Loucy (cell line): ENCODE data around the gene SERP1.
A peak's percentile ranks its signal among the peaks of the same experiment; 100 is the strongest.

Experiments
- H2AFZ ChIP-seq: fragments of 200-600 bp; sonication (generic); 2 replicates; pipeline ENCODE4 v1.6.0; 2016; ENCODE audit warnings: antibody characterized with exemption, mild to moderate bottlenecking, low read length, moderate library complexity
- H3F3A ChIP-seq: fragments of 200-600 bp; 2 replicates; pipeline ENCODE4 v1.6.0; 2016; ENCODE audit warnings: antibody characterized with exemption, low read depth, mild to moderate bottlenecking
- H3K27me3 ChIP-seq: fragments of 200-600 bp; sonication (generic); 2 replicates; pipeline ENCODE4 v1.6.1; 2014; ENCODE audit warnings: low read length, mild to moderate bottlenecking; ENCODE audit not compliant: insufficient read depth, poor library complexity, severe bottlenecking
- H3K36me3 ChIP-seq: fragments of 200-600 bp; sonication (generic); 2 replicates; pipeline ENCODE4 v1.6.1; 2016; ENCODE audit warnings: low read length; ENCODE audit not compliant: insufficient read depth
- H3K4me1 ChIP-seq: fragments of 200-600 bp; sonication (generic); 2 replicates; pipeline ENCODE4 v1.5.1; 2014; ENCODE audit warnings: low read length, mild to moderate bottlenecking; ENCODE audit not compliant: insufficient read depth, poor library complexity, severe bottlenecking
- H3K4me2 ChIP-seq: fragments of 200-600 bp; sonication (generic); 2 replicates; pipeline ENCODE4 v1.6.0; 2014; ENCODE audit warnings: antibody characterized with exemption, low read length, low read depth, mild to moderate bottlenecking; ENCODE audit not compliant: poor library complexity, severe bottlenecking
- H3K4me3 ChIP-seq: fragments of 200-600 bp; sonication (generic); 2 replicates; pipeline ENCODE4 v1.5.1; 2014; ENCODE audit warnings: low read length, mild to moderate bottlenecking, mixed read lengths; ENCODE audit not compliant: poor library complexity, severe bottlenecking
- H3K79me2 ChIP-seq: fragments of 200-600 bp; sonication (generic); 2 replicates; pipeline ENCODE4 v1.6.1; 2014; ENCODE audit warnings: low read length; ENCODE audit not compliant: insufficient read depth
- H3K9ac ChIP-seq: fragments of 200-600 bp; sonication (generic); 2 replicates; pipeline ENCODE4 v1.6.0; 2014; ENCODE audit warnings: mild to moderate bottlenecking, low read depth, low read length, moderate library complexity; ENCODE audit not compliant: poor library complexity, severe bottlenecking
- H3K9me2 ChIP-seq: fragments of 200-600 bp; sonication (generic); replicated peaks from 2 replicates; pipeline ENCODE4 v1.6.1; 2016; ENCODE audit warnings: low read depth, low read length, mixed read lengths
- H3K9me3 ChIP-seq: fragments of 200-600 bp; sonication (generic); 2 replicates; pipeline ENCODE4 v1.6.1; 2014; ENCODE audit warnings: mild to moderate bottlenecking, antibody characterized with exemption, low read length, low read depth; ENCODE audit not compliant: insufficient read depth
- H4K20me1 ChIP-seq: fragments of 200-600 bp; sonication (generic); 2 replicates; pipeline ENCODE4 v1.6.0; 2014; ENCODE audit warnings: antibody characterized with exemption, low read length, mild to moderate bottlenecking; ENCODE audit not compliant: insufficient read depth, poor library complexity, severe bottlenecking
- CTCF ChIP-seq: fragments of 200-600 bp; sonication (generic); conservative IDR thresholded peaks from 2 replicates; pipeline ENCODE4 v1.5.1; 2014; ENCODE audit warnings: mild to moderate bottlenecking, antibody characterized with exemption, low read length
- EZH2phosphoT487 ChIP-seq: fragments of 200-600 bp; IDR thresholded peaks from 2 replicates; pipeline ENCODE4 v1.6.1; 2018; ENCODE audit warnings: antibody characterized with exemption, mild to moderate bottlenecking, moderate library complexity, borderline replicate concordance

The SERP1 gene

GRCh38 chr3:150546226-150547044 lies at the start of gene SERP1, which contains the start of gene EIF2A:
SERP1 (minus strand) TSS chr3:150546496; CDS start chr3:150546135, 361 bp downstream.
EIF2A (plus strand) TSS chr3:150546787; CDS start chr3:150546803, 16 bp downstream.
- Histone ChIP-seq H2AFZ (peak within 1 kb of the TSS; percentile 92), H3K36me3 (no peaks in the 10 kb centered on the region)

GRCh38 chr3:150594150-150594549 lies 47.9 kb upstream of the SERP1 start:
- Histone ChIP-seq H3K27me3 (no peaks in the 10 kb centered on the region), H4K20me1 (no peaks in the 10 kb centered on the region), H3K36me3 (no peaks in the 10 kb centered on the region), H2AFZ (no peak overlapping the region), H3K9me2 (no peaks in the 10 kb centered on the region), H3K9me3 (no peaks in the 10 kb centered on the region), H3F3A (no peaks in the 10 kb centered on the region), H3K9ac (no peak overlapping the region), H3K4me3 (no peak overlapping the region), H3K79me2 (peaks cover 5% of the 10 kb centered on the region; the same call in 1 of the 2 replicates), H3K4me1 (peaks cover 8% of the 10 kb centered on the region), H3K4me2 (no peak overlapping the region)
- TF ChIP-seq EZH2phosphoT487 (no peak), CTCF (no peak)

More at GRCh38 chr3:150546226-150547044, at the start of gene SERP1, which contains the start of gene EIF2A:
- Histone ChIP-seq H3K79me2 (peaks cover 96% of the 10 kb centered on the region), H3K9ac (peak within 1 kb of the TSS; percentile 92), H3K9me2 (no peaks in the 10 kb centered on the region), H3K4me2 (peak within 1 kb of the TSS; percentile 98), H3F3A (no peaks in the 10 kb centered on the region), H3K9me3 (no peaks in the 10 kb centered on the region), H3K4me1 (peaks cover 59% of the 10 kb centered on the region), H3K27me3 (no peaks in the 10 kb centered on the region), H4K20me1 (peaks cover 60% of the 10 kb centered on the region), H3K4me3 (peak within 1 kb of the TSS; percentile 98)
- TF ChIP-seq CTCF, result no peak
- no peak for TF ChIP-seq EZH2phosphoT487

GRCh38 chr3:150589759-150590158 lies 43.5 kb upstream of the SERP1 start:
- Histone ChIP-seq H3K4me1 (peaks cover 17% of the 10 kb centered on the region), H3K4me3 (no peak overlapping the region), H3K9me3 (no peaks in the 10 kb centered on the region), H3K79me2 (no peaks in the 10 kb centered on the region), H3K9me2 (no peaks in the 10 kb centered on the region), H3K27me3 (no peaks in the 10 kb centered on the region), H2AFZ (no peak overlapping the region), H3K9ac (no peak overlapping the region), H3K4me2 (no peak overlapping the region), H3K36me3 (peaks cover 11% of the 10 kb centered on the region; the same call in 1 of the 2 replicates), H3F3A (no peaks in the 10 kb centered on the region), H4K20me1 (no peaks in the 10 kb centered on the region)
- TF ChIP-seq CTCF, result no peak
- no peak for TF ChIP-seq EZH2phosphoT487
